Stimulated activated CD4-positive, alpha-beta T cell treated with anti-CD3 and anti-CD28 coated beads, TNF-alpha, amount 100 ng/mL, for 1 hour (primary cell): Measurements from ENCODE around the gene RAB14.
A peak's percentile ranks its signal among the peaks of the same experiment; 100 is the strongest.

Experiments
- DNase-seq, 3 donors: peaks; one replicate each; pipeline ENCODE4 v3.0.0-alpha.2; 2020; ENCODE audit warnings: low read depth in 3 of 3, low spot score in 1 of 3

Gene RAB14

DNA sequence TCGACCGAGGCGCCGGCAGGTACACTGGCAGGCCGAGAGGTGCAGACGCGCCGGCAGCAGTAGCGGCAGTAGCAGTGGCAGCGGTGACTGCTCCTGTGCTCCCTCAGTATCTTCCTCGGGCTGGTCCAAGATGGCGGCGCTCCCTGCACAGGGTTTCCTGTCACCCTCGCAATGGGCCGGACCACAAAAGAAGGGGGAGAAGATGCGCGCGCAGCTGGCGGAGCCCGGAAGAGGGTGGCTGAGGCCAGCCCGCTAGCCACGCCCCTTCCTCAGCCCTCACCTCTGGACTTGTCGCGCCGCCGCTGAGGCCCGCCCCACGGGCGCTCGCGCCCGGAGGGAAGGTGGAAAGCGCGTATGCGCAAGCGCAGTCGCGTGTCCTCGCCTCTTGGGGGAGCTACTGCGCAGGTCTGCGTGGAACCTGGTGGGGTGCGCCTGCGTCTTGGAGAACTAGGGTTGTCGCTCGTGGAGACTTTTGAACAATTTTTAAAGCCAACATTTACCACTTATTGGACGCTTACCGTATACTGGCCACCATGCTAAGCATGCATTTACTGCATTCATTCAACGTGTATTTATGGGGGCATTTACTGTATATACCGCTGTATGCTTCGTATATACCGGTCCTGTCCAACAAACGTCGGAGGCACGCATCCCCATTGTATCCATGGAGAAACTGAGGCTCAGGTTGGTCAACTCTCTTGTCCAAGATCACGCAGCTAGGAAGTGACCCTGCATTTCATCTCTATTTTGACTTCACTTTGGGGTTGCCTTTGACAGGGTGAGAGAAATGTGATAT is at the start of gene RAB14:
RAB14 (minus strand) TSS at position 132 of the 796 bp plus-strand sequence. CDS start 8,457 bp downstream, outside the sequence.
- DNase-seq, result peak; percentile 100

DNA sequence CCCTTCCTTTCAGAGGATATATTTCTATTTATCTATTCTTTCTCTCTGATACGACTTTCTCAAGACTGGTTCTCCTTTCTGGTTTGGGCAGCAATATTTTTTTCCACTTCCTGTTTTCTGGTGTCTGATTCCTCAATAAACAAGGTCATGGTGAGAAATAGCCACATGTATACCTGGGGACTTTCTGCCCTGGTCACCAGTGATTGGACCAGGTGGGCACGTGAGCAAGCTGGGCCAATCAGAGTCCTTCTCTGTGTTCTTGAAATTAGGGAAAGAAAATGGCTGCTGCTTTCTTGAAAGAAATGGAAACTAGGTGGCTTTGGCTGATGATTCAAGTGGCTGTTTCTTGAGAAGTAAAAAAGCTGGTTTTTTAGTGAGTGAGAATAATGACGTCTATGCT is 47.9 kb upstream of the RAB14 start:
- DNase-seq, result no peak

DNA sequence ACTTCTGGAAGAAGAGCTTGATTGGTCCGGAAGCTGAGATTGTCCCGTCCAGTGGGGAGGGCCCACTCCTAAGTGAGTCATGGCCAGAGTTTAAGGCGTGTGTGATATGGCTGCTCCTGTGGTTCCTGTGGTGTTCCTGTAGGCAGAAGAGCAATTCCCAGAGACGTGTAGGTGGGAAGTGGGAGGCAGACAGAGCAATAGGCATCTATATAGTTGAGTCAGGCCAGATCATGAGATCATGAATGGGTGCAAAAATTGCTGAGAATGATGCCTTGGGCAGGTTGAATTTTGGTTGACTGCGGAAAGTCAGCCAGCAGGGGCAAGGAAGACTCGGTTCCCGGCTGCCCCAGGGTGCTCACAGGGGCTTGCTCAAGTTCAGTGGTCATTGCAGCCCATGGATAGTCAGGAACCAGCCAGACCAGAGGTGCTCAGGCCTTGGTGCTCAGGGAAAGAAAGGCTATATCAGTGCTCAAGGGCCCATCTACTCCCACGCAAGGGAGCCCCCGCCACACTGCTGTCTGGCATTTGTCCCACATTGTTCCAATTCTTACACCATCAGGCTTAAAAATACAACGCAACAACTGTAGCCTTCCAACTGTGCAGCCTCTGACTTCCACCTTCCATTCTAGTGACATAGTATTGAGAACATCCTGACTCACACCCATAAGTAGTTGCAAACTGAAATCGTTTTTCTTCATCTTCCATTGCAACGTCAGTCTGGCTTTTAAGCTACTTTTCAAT is 45.3 kb upstream of the RAB14 start:
- DNase-seq, result no peak

DNA sequence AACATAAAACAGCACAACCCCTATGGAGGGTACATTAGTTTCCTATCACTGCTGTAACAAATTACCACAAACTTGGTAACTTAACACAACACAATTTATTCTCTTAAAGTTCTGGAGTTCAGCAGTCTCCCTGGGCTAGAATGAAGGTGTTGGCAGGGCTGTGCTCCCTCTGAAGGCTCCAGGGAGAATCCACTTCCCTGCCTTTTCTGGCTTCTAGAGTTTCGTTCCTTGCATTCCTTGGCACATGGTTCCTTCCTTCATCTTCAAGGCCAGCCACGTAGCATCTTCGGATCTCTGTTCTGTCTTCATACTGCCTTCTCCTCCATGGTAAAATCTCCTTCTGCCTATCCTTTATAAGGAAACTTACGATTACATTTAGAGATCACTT is 41.3 kb upstream of the RAB14 start:
- no peak for DNase-seq

DNA sequence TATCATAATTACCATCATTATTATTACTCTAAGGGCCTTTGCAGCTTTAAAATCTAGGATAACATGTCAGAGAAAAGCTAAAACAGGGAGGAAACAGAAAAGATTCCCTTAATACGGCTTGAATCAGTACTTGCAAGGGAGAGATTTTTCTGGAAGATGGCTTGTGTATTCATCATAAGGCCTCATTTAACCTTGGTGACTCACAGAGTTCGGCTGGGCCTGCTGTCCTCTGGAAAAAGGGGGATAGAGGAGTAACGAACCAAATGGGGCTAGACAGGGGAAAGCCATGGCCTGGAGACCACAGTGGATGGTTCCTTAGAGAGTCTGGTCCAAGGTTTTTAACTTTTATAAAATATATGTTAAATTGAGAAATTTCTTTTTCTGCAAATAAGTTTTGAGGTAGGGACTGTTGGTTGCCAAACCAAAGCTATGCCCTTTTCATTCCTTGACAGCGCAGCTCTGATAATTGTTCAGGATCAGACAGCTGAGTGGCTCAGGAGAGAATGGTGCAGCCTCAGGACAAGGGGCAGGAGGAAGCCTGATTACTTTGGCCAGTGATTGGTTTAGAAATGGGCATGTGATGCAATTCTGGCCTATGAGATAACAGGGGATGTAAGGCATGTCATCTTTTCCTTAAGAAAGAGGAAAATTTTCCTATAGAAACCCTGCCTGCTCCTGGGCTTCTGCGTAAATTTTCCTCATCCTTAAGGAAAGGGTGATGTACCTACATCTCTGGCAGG is 40.7 kb upstream of the RAB14 start:
- no peak for DNase-seq

DNA sequence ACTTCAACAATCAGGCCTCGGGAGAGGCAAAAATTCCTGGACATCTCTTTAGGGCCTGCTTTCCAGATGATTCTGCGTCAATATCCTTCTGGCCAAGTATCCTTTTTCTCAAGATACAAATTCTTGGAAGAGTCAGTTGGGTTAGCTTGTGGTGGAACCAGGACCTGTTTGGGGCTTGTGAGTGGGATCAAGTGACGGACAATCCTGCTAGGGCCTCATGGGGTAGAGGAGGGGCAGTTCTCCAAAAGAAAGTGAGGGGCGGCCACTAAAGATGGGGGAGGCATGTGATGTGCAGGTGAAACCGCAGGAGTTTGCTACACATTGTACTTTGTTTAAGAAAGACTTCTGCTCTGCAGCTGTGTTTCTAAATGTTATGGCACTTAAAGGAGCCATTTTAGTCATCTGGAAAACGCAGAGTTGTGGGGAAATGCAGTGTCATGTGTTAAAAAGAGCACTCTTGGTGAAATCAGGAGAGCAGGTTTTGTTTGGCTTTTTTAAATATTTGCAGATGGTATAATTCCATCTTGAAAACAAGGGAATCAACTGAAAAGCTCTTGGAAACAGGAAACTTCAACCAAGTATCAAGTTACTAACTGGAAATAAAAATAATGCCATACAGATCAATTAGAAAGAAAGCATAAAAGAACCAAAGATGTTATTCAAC is 38.9 kb upstream of the RAB14 start:
- DNase-seq, result no peak

DNA sequence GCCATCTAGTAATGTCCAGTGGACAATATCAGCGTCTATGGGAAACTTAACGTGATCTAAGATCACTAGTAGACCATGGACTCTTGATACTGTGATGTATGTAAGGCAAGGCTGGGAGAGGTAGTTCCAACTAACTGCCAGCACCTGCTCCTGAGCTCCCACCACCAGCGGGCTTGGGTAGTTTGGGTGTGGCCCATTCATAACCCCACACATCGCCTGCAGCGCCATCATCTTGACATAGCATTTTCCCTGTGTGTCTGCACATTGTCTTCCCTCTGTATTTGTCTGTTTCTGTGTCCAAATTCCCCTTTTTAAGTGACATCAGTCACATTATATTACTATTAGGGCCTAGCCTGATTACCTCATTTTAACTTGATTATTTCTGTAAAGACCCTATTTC is 38.2 kb upstream of the RAB14 start:
- no peak for DNase-seq

DNA sequence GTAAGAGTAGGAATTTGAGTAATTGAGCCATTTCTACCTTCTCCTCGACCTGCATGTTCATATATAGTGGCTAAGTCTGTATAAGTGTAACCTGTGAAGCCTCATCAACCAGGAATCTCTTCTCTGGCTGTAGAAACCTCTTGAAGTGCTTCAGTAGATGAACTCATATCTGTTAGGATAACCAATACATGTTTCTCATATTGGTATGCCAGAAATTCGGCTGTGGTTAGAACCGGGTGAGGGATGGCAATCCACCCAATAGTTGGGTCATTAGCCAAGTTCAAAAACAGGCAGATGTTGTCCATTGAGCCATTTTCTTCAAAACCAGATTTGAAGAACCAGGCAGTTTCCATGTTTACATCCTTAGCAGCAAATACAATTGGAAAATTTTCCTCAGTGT is 37.4 kb upstream of the RAB14 start:
- DNase-seq, result no peak

DNA sequence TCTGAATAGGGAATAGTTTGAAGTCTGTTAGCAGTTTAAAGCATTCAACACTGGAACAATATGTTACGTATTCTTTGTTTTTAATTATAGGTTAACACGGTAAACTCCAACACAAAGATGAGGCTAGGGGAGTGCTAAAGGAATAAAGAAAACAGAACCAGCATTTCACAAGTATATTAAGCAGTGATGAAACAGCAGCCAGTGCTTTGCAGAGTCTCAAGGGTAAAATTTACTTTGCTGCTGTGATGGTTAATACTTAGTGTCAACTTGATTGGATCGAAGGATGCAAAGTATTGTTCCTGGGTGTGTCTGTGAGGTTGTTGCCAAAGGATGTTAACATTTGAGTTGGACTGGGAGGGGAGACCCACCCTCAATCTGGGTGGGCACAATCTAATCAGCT is 36.2 kb upstream of the RAB14 start:
- DNase-seq, result no peak

DNA sequence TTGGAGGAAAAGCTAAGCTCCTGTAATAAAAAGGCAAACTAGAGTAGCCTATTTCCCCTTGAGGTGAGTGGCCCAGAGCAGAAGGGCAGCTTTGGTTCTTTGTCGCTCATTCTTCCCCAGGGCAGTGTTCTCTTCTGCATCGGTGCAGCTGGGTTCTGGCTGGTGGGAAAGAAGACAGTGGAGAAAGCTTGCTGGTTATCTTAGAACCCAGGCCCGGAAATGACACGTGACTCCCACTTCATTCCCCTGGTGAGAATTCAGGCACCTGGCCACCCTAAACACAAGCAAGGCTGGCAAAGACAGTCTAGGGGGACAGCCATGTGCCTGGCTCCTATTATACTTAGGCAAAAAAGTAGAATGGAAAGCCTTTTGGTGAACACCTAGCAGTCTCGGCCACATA is 33.8 kb upstream of the RAB14 start:
- no peak for DNase-seq

DNA sequence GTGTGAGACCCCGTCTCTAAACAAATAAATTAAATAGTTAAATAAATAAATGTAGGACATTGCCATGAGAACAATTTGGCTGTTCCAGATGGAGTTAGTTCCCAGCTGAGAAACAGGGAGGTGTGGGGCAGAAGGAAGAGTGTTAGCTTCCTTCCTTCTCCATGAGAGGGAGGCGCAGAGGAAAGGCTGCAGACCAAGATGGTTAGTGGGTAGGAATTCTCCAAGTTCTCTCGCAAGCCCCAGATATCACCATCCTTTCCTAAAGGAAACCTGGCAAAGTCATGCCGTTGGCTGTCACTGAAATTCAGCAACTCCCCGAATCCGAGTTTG is 33.1 kb upstream of the RAB14 start:
- DNase-seq, result no peak

DNA sequence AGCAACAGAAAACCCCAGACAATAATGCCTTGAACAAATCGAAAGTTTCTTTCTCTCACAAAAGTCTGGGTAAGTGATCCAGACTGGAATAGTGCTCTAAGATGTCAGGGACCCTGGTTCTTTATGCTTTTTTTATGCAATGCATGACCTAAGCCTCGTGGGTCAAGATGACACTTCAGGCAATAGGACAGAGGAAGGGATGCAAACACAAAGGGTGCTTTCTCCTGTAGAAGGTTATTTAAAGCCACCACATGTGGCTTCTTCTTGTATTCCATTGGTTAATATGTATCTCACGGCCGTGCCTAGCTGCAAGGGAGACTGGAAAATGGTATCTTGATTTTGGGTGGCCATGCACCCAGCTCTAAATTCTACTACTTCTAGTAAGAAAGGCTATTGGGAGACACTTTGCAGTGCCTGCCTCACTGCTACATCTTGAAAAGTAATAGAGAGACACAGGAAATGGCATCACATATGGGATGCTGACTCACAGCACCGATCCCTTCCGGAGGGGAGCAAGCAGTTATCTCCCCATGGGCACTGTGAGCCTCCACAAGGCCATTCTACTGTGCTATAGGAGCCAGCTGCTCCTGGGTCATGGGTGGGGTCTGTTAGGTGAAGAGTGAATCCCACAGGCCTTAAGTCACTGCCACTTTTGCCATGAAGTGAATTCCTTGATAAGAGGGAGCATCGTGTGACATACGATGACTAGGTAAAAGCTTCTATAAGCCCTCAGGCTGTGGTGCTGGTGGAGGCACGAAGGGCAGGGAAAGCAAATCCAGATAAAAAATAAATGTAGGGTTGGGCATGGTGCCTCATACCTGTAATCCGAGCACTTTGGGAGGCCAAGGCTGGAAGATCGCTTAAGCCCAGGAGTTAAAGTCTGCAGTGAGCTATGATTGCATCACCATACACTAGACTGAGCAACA is 32.5 kb upstream of the RAB14 start:
- DNase-seq, result no peak

DNA sequence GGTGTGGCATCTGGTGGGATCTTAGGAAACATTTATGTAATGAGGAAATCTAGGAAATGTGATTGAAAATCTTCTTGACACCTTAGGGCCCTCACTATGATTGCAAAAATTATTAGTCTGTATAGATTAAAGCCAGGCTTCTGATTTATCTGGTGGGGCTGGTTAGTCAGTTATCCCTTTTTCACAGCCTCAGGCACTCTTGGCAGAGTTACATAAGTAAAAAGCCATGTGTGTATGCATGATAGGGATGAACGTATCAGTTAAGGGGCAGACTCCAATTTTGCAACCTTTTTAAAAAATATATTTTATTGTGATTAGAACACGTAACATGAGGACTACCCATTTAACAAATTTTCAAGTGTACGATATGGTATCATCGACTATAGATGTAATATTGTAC is 30.6 kb upstream of the RAB14 start:
- no peak for DNase-seq

DNA sequence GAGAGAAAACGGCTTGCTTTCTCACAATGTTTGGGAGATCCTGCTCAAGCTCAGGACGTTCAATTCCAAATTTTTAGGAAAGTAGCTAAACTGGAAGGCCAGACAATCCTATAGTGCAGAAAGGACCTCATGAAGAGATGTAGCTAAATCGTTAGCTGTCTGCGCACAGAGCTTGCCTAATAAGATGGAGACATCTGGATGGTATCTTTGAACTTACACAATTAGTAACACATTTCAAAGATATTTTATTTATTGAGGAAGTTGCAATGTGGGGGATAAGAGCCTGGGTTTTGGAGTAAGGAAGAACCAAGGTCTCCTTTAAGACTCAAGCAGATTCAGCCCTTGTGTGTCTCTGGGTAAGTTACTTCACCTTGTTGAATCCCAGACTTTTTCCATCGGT is 28.6 kb upstream of the RAB14 start:
- DNase-seq, result no peak

DNA sequence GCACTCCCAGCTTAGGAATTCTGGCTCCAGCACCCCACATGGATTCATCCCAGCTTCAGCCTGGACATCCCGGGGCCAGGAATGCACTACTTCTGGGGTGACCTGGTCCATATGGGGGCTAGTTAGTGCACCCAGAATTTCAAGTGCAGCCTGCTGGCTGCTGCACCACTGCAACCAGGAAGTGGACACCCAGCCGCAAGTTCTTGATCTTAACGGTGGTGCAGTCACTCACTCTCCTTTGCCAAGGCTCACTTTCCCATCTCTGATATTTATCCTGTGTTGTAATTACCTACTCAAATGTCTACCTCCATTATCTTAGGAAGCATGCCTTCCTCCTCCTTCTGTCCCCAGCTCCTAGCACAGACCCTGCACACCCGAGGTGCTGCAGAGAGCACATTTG is 26.2 kb upstream of the RAB14 start:
- no peak for DNase-seq

DNA sequence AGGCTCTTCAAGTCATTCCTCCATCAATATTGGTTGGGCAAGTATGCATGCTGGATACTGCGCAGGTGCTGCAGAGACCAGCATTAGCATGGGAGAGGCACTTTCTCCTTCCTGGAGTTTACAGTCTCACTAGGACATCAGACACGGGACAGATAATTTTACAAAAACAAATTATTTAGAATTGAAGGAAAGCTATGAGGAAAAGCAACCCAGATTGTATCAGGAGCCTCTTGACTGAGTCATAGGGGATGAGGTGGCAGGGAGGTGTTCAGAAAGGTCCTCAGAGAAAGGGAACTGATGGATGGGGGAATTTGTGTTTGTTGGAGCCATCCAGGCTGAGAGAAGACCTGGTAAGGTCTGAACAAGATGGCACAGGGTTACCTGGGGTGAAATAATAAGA is 24.5 kb upstream of the RAB14 start:
- DNase-seq, result no peak

DNA sequence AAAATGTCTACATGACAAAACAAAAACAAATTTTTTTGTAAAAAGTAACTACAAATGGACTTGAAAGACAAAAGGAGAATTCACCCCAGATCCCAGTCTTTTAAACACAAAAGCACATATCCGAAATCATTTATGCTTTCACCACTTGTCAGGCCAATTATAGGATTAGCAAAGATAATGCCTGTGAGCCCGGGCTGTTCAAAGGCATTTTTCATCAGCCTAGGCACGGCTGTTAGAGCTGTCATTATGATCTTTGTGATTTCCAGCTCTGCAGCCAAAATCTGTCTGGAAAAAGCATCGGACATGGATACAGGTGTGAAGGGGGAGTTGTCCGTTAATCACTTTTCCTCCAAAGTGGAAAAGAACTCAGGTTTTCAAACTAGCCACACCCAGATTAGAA is 23.6 kb upstream of the RAB14 start:
- DNase-seq, result no peak

DNA sequence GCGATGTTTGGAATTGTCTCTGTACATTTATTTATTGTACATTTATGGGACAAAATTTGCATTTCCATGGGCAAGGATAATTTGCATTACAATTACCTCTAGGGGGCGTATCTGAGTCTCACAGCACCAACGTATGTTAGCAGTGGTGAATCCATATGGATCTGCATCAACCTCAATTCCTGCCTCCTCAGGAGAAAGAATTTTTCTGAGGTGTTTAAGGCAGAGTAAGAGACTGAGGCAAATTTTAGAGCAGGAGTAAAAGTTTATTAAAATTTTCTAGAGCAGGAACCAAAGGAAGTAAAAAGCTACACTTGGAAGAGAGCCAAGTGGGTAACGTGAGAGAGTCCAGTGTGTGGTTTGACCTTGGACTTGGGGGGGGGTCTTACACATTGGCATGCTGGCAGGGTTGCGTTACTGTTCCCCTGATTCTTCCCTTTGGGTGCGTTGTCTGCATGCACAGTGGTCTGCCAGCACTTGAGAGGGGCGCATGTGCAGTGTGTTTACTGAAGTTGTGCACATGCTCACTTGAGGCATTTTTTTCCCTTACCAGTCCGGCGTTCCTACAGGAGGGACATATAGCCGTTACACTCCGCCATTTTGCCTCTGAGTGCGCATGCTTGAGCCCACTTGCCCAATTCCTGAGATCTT is 21.0 kb upstream of the RAB14 start:
- no peak for DNase-seq

DNA sequence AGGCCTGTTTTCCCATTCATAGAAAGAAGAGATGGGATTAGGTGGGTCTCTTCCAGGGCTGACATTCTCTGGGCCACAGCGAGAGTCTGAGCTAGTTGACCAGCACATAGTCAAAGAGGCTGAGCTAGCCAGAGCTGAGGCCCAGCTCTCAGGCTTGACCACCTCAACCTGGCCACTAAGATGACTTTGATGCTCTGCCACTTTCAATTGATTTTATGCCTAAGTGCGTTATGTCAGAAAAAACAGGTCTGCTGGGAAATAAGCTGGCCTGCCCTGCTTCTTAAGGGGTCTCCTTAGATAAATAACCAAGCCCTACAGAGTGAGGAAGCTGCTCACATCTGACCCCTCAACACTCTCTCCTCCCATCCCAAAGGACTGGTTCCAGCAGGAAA is 20.0 kb upstream of the RAB14 start:
- DNase-seq, result no peak

DNA sequence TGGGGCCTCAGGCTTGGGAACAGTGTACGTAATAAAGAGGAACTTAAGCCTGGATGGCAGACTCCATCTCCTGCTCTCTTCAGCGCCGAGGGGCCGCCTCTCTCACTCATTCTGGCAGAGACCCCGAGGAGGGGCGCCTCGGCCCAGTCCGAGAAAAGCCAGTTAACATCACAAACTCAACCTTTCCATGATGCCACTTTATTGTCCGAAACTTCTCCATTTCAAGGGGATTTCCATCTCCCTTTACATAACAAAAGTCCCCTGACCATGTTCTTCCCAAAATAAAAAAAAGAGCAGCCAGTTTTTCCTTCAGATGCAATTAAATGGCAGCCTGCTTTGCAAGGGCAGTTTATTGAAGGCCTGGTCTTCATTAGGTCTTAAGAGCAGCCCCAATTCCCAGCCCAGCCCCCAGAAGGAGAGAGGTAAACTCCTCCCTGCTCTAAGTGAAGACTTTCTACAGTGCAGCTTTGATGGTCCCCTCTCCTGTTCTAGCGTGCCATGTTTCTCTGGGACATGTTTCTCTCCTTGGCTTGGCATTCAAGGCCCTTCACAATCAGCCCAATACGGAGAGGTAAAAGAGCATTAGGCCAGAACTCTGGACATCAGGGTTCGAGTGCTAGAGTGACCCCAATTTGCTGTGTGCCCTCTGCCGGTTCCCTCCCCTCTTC is 19.5 kb upstream of the RAB14 start:
- no peak for DNase-seq
